ENCODE data around the gene CCDC92B.

GRCh38 chr17:2722611-2723010 is 26.8 kb downstream of the CCDC92B start:
- TF ChIP-seq CTCF (IDR thresholded peaks at IDR 0.05) (no peak), POLR2AphosphoS5 (IDR thresholded peaks at IDR 0.05) (no peak)

Measured in upper lobe of left lung (tissue), 4 donors.